SK-N-SH treated with all-trans-retinoic acid at 6 μM for 48 hours (cell line): ENCODE results near the gene WDR5B.

Experiments
- ARNTL ChIP-seq: fragments of 450-650 bp; formaldehyde crosslinking; IDR thresholded peaks from 2 replicates; pipeline ENCODE4 v1.5.0; 2020; ENCODE audit warnings: low read depth, mild to moderate bottlenecking, moderate library complexity, borderline replicate concordance
- OSR1 ChIP-seq: fragments of 250-450 bp; sonication (Bioruptor Pico); IDR thresholded peaks from 2 replicates; pipeline ENCODE4 v1.8.0; 2022; ENCODE audit warnings: moderate library complexity, mild to moderate bottlenecking, inconsistent platforms
- PATZ1 ChIP-seq: fragments of 250-450 bp; sonication (Bioruptor Pico); IDR thresholded peaks from 2 replicates; pipeline ENCODE4 v1.8.0; 2020; ENCODE audit warnings: mild to moderate bottlenecking, moderate library complexity, borderline replicate concordance
- POU6F1 ChIP-seq: fragments of 250-450 bp; sonication (Bioruptor Pico); IDR thresholded peaks from 2 replicates; pipeline ENCODE4 v1.8.0; 2021; ENCODE audit warnings: low read depth, mild to moderate bottlenecking, moderate library complexity, borderline replicate concordance
- RARB ChIP-seq: fragments of 250-450 bp; sonication (Bioruptor Pico); IDR thresholded peaks from 2 replicates; pipeline ENCODE4 v1.8.0; 2021; ENCODE audit warnings: mild to moderate bottlenecking, moderate library complexity
- TOX ChIP-seq: fragments of 250-450 bp; sonication (Bioruptor Pico); IDR thresholded peaks from 2 replicates; pipeline ENCODE4 v1.8.0; 2021; ENCODE audit warnings: mild to moderate bottlenecking, moderate library complexity, borderline replicate concordance
- TSHZ2 ChIP-seq: fragments of 250-450 bp; sonication (Bioruptor Pico); IDR thresholded peaks from 2 replicates; pipeline ENCODE4 v1.5.0; 2020; ENCODE audit warnings: mild to moderate bottlenecking, moderate library complexity
- ZFP3 ChIP-seq: fragments of 250-450 bp; sonication (Bioruptor Pico); IDR thresholded peaks from 2 replicates; pipeline ENCODE4 v1.5.0; 2020; ENCODE audit warnings: mild to moderate bottlenecking, moderate library complexity
- ZFP30 ChIP-seq: fragments of 450-650 bp; formaldehyde crosslinking; IDR thresholded peaks from 2 replicates; pipeline ENCODE4 v1.5.0; 2022; ENCODE audit warnings: mild to moderate bottlenecking, moderate library complexity

- TF ChIP-seq OSR1 (no peak), RARB (no peak), ZFP3 (CRISPR knock-in tag) (no peak), TOX (CRISPR knock-in tag) (no peak), POU6F1 (CRISPR knock-in tag) (no peak), PATZ1 (no peak), ZFP30 (CRISPR knock-in tag) (no peak), ARNTL (CRISPR knock-in tag) (no peak), TSHZ2 (CRISPR knock-in tag) (no peak)
These were observed 24.0 kb downstream of the WDR5B start for GRCh38 chr3:122391681-122392446.
